GM12891 (cell line): ENCODE results near the gene ANK3.

ENCODE experiments used
- PAX5 ChIP-seq: IDR thresholded peaks from 2 replicates; pipeline ENCODE4 v1.6.1; 2011; ENCODE audit warnings: low read length, moderate library complexity, mild to moderate bottlenecking; ENCODE audit not compliant: insufficient read depth, severe bottlenecking
- POLR2A ChIP-seq: IDR thresholded peaks from 2 replicates; pipeline ENCODE4 v1.6.1; 2011; ENCODE audit warnings: low read depth, low read length, control low read depth
- POLR2AphosphoS5 ChIP-seq: IDR thresholded peaks from 2 replicates; pipeline ENCODE4 v1.6.1; 2011; ENCODE audit warnings: low read depth, low read length, control low read depth
- TAF1 ChIP-seq: IDR thresholded peaks from 2 replicates; pipeline ENCODE4 v1.6.1; 2011; ENCODE audit warnings: low read depth, low read length, control low read depth

DNA sequence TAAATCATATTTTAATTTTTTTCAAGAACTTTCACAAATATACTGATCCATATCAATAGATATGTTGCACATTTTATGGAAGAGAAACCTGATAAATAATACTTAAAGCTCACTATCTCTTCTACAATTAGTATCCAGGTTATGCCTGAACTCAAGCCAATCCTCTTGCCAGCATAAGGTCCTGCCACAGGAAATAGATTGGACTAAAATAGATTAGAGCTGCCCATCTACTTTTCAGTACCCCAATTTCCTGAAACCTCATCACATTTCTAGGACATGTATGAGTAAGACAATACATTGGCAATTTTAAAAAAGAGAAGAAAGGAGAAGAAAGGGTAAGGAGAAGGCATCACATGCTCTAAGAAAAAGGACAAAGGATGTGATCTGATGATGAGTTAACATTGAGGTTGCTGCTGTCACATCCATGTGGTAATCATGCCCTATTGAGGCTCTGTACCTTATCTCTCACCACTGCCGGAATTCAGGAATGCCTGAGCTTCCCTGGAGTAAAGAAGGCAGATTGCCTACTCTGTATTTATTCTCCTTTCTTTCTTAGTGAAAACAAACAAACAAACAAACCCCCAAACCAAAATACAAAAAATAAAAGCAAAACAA is 199.7 kb downstream of the ANK3 start:
- TF ChIP-seq PAX5 (no peak), POLR2A (no peak), POLR2AphosphoS5 (no peak), TAF1 (no peak)
